Neural crest cell (in vitro differentiated cells): ENCODE results near the gene SRC. TPM values are rescaled to one million over a fixed set of nuclear protein-coding genes. Genes with fewer than 3 reads are reported as not detected.
A peak's percentile ranks its signal among the peaks of the same experiment; 100 is the strongest.

Source experiments
- DNase-seq: peaks from one replicate; pipeline ENCODE4 v3.0.0; 2021; ENCODE audit warnings: low read depth, mixed read lengths, low spot score
- H3K27ac Mint-ChIP-seq: one replicate; pipeline ENCODE4 v1.8.0; 2021; ENCODE audit warnings: mild to moderate bottlenecking, mixed read lengths; ENCODE audit not compliant: unreplicated experiment
- H3K27me3 Mint-ChIP-seq: 2 replicates; pipeline ENCODE4 v1.8.0; 2021; ENCODE audit warnings: low read depth, mild to moderate bottlenecking, mixed read lengths
- H3K36me3 Mint-ChIP-seq: 2 replicates; pipeline ENCODE4 v1.8.0; 2021; ENCODE audit warnings: low read depth, mild to moderate bottlenecking, mixed read lengths
- H3K4me1 Mint-ChIP-seq: 2 replicates; pipeline ENCODE4 v1.8.0; 2021; ENCODE audit warnings: mixed read lengths
- H3K4me3 Mint-ChIP-seq: one replicate; pipeline ENCODE4 v1.8.0; 2021; ENCODE audit warnings: mild to moderate bottlenecking, mixed read lengths
- H3K9me3 Mint-ChIP-seq: 2 replicates; pipeline ENCODE4 v1.8.0; 2021; ENCODE audit warnings: mixed read lengths
- total RNA-seq: library from RNA; stranded (reverse); gene quantifications from 2 replicates; pipeline ENCODE4 v1.2.1, GENCODE V29; 2021
- TF ChIP-seq, protein P1 (sequence below): fragments of 200-600 bp; sonication (generic); conservative IDR thresholded peaks from 2 replicates; pipeline ENCODE4 v1.5.0; 2021; ENCODE audit warnings: antibody characterized with exemption, mild to moderate bottlenecking

The SRC gene
- total RNA-seq, 1 donor from 2014 or later = 58.6 TPM

DNA sequence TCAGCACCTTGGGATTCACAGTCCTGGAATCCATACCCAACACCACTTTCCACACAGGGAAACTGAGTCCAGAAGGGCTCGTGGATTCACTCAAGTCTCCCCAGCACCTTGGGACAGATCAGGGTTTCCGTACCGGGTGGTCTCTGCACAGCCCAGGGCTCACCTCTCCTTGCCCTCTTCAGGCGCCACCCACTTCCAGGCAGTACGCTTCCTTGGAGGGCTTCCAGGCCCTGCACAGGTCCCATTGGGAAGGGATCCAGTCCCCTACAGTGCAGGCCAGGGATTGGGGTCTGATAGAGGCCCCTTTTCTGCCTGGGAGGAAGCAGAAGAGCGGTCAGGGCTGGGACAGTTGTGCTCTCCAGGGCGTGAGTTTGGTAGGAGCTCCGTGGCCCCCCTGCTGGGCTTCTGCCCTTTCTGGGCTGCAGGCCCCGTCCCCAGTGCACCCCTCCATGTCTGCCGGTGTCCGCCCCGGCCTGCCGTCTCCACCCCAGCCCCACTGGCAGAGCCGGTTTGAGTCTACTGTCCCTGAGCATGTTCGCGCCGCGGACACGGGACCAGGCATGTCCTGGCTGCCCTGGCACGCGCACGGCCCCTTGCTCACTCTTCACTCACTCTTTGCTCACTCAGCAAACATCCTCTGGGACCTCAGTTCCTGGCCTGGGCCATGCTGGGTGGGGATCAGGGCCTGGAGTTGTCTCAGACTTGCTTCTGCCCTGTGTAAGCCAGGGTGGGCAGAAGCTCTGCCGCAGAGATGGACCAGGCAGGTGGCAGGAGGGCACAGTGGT is 12.6 kb downstream of the SRC start:
- DNase-seq = no peak
- no peaks in the 10 kb centered on the region for H3K27me3 Mint-ChIP-seq
- no peaks in the 10 kb centered on the region for H3K9me3 Mint-ChIP-seq
- peaks cover 50% of the 10 kb centered on the region for H3K4me1 Mint-ChIP-seq
- H3K27ac Mint-ChIP-seq = peak overlapping the region; percentile 98
- H3K4me3 Mint-ChIP-seq = no peak overlapping the region
- no peaks in the 10 kb centered on the region for H3K36me3 Mint-ChIP-seq
- TF ChIP-seq, protein P1, sequence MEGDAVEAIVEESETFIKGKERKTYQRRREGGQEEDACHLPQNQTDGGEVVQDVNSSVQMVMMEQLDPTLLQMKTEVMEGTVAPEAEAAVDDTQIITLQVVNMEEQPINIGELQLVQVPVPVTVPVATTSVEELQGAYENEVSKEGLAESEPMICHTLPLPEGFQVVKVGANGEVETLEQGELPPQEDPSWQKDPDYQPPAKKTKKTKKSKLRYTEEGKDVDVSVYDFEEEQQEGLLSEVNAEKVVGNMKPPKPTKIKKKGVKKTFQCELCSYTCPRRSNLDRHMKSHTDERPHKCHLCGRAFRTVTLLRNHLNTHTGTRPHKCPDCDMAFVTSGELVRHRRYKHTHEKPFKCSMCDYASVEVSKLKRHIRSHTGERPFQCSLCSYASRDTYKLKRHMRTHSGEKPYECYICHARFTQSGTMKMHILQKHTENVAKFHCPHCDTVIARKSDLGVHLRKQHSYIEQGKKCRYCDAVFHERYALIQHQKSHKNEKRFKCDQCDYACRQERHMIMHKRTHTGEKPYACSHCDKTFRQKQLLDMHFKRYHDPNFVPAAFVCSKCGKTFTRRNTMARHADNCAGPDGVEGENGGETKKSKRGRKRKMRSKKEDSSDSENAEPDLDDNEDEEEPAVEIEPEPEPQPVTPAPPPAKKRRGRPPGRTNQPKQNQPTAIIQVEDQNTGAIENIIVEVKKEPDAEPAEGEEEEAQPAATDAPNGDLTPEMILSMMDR = no peak

DNA sequence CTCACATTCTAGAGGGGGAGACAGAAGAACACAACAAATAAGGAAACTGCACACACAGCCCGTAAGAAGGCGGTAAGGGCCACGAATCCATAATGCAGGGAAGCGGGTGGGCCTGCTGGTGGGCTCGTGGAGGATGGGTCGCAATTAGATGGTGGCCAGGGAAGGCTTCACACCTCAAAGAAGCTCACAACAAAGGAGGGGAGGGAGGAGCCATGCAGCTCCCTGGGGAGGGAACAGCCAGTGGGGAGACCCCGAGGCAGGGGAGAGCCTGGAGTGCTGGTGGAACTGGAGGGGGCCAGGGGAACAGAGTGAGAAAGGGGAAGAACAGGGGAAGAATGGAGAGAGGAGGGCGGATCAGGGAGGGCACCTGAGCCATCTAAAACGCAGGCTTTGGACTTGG is 13.4 kb downstream of the SRC start:
- Mint-ChIP-seq H3K4me1 (peaks cover 50% of the 10 kb centered on the region), H3K27ac (no peak overlapping the region), H3K27me3 (no peaks in the 10 kb centered on the region), H3K9me3 (no peaks in the 10 kb centered on the region), H3K4me3 (no peak overlapping the region), H3K36me3 (no peaks in the 10 kb centered on the region)
- no peak for DNase-seq
- TF ChIP-seq, protein P1 = no peak

DNA sequence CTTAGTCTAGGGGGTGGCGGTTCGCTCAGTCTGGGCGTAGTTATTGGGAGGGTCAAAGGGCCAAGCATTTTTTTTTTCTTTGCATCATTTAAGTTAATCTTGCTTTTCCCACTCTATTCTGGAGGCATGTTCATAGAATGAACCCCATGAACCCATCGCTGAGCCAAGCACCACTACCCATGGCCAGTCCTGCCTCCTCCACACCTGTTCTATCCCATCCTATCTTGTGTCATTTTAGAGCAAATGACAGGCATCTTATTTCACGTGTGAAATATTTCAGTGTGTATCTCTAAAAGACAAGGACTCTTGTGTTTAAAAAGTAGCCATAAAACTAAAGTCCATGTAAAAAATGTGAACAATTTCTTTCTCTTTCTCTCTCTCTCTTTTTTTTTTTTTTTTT is 13.9 kb downstream of the SRC start:
- no peaks in the 10 kb centered on the region for H3K27me3 Mint-ChIP-seq
- DNase-seq = no peak
- H3K27ac Mint-ChIP-seq = no peak overlapping the region
- peaks cover under 1% of the 10 kb centered on the region for H3K36me3 Mint-ChIP-seq
- no peak overlapping the region for H3K4me3 Mint-ChIP-seq
- TF ChIP-seq, protein P1 = no peak
- peaks cover 52% of the 10 kb centered on the region for H3K4me1 Mint-ChIP-seq
- H3K9me3 Mint-ChIP-seq = no peaks in the 10 kb centered on the region

DNA sequence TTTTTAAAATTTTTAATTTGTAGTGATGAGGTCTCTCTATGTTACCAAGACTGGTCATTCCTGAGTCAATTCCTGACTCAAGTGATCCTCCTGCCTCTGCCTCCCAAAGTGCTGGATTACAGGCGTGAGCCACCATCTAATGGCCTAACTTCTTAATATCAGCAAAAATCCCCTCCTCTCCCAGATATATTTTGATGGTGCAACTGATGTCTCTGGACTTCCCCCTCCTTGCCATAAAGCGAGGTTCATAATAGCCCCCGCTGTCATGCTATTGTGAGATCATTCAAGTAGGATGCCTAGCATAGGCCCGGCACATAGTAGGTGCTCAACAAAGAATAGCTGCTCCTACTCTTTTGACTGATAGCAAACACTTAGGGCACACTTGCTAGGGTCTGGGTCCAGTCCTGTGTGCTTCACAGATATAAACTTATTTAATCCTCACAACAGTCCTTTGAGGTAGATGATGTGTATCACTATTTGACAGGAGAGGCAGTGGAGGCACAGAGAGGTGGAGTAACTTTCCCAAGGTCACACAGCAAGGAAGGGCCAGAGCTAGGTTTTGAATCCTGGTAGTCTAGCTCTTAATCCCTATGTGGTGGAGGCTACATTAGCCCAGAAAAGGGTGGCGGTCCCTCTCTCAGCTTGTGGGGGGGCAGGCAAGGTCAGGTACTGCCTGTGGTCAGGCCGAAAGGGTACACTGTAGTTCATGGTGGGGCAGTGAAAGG is 14.6 kb downstream of the SRC start:
- Mint-ChIP-seq H3K36me3 (peaks cover 5% of the 10 kb centered on the region), H3K27me3 (no peaks in the 10 kb centered on the region), H3K9me3 (no peaks in the 10 kb centered on the region), H3K4me1 (peaks cover 51% of the 10 kb centered on the region), H3K4me3 (no peak overlapping the region), H3K27ac (no peak overlapping the region)
- DNase-seq = no peak
- TF ChIP-seq, protein P1 = no peak

DNA sequence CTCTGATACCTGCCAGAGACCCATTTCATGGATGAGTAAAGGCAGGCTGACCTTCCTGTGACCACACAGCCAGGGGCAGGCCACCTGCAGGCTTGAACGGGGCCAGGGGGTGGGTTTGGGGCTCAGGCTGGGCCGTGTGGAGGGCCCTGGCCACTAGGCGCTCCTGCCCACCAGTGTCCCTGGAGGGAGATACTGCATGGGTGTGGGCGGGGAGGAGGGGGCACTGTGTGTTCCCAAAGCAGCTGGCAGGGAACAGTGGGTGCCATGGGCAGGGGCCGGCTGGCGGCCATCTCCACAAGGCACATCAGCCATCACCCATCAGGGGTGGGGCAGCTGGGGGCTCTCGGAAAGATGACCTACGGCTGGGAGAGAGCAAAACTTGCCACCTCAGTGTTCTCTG is 15.4 kb downstream of the SRC start:
- Mint-ChIP-seq H3K36me3 (peaks cover 13% of the 10 kb centered on the region), H3K27me3 (no peaks in the 10 kb centered on the region), H3K4me3 (no peak overlapping the region), H3K9me3 (no peaks in the 10 kb centered on the region), H3K4me1 (peaks cover 43% of the 10 kb centered on the region), H3K27ac (no peak overlapping the region)
- DNase-seq = no peak
- TF ChIP-seq, protein P1 = no peak
